Activated CD4-positive, CD25-positive, alpha-beta regulatory T cell treated with anti-CD3 and anti-CD28 coated beads, Interleukin-2, amount 50 U/mL, for 16 hours (primary cell): ENCODE data around the gene ABHD14A.
A peak's percentile ranks its signal among the peaks of the same experiment; 100 is the strongest.
"Not testable (repeated sequence)": the region's sequence is repeated elsewhere in the genome, so short reads cannot be mapped to it uniquely, and the experiment has no call there.

ENCODE experiments used
- DNase-seq: peaks from one replicate; pipeline ENCODE4 v3.0.0-alpha.2; 2020; ENCODE audit warnings: low read depth, low spot score

ABHD14A gene

GRCh38 chr3:51974963-51975851 is at the start of gene ABHD14A:
TSS of gene ABHD14A (plus strand) at chr3:51975064. CDS start at chr3:51975136, 72 bp downstream.
- DNase-seq, result peak; percentile 38

- DNase-seq, result no peak
Observed at GRCh38 chr3:51927061-51927977, 47.5 kb upstream of the ABHD14A start.

- no peak for DNase-seq
Observed at GRCh38 chr3:51928438-51928837, 46.4 kb upstream of the ABHD14A start.

GRCh38 chr3:51928981-51929380 is 45.9 kb upstream of the ABHD14A start:
- not testable (repeated sequence) for DNase-seq

GRCh38 chr3:51929420-51930003 is 45.4 kb upstream of the ABHD14A start:
- DNase-seq, result no peak

GRCh38 chr3:51930439-51930838 is 44.4 kb upstream of the ABHD14A start:
- DNase-seq, result no peak

GRCh38 chr3:51931756-51932155 is 43.1 kb upstream of the ABHD14A start:
- no peak for DNase-seq

GRCh38 chr3:51932471-51933370 is 42.1 kb upstream of the ABHD14A start:
- no peak for DNase-seq

- DNase-seq, result no peak
Observed at GRCh38 chr3:51933471-51934138, 41.3 kb upstream of the ABHD14A start.

GRCh38 chr3:51934139-51934850 is 40.6 kb upstream of the ABHD14A start:
- DNase-seq, result no peak

- no peak for DNase-seq
Observed at GRCh38 chr3:51934991-51935885, 39.6 kb upstream of the ABHD14A start.

GRCh38 chr3:51935886-51936755 is 38.7 kb upstream of the ABHD14A start:
- DNase-seq, result no peak

GRCh38 chr3:51937014-51937413 is 37.9 kb upstream of the ABHD14A start:
- no peak for DNase-seq

GRCh38 chr3:51937611-51938450 is 37.0 kb upstream of the ABHD14A start:
- DNase-seq, result no peak

- no peak for DNase-seq
Observed at GRCh38 chr3:51938780-51939425, 36.0 kb upstream of the ABHD14A start.
